ENCODE data around the gene KRTAP10-8. TPM values are rescaled to one million over a fixed set of nuclear protein-coding genes. Genes with fewer than 3 reads are reported as not detected.
"Not testable (repeated sequence)": the region's sequence is repeated elsewhere in the genome, so short reads cannot be mapped to it uniquely, and the experiment has no call there.

The KRTAP10-8 gene
- polyA plus RNA-seq, 4 donors: not detected

GRCh38 chr21:44598061-44598460 is 13.8 kb upstream of the KRTAP10-8 start:
- no peak for DNase-seq (ENCODE audit: low read depth in 4 of 4, low spot score in 3 of 4)

GRCh38 chr21:44599264-44600029 is 12.4 kb upstream of the KRTAP10-8 start:
- DNase-seq (ENCODE audit: low read depth in 4 of 4, low spot score in 3 of 4): no peak

GRCh38 chr21:44600118-44600978 is 11.5 kb upstream of the KRTAP10-8 start, which contains the start of gene KRTAP10-7:
Gene KRTAP10-7, plus strand, starts transcription at chr21:44600597. Its CDS starts 25 bp downstream, at chr21:44600622.
- not testable (repeated sequence) for DNase-seq (ENCODE audit: low read depth in 4 of 4, low spot score in 3 of 4)

GRCh38 chr21:44601091-44601490 is 10.8 kb upstream of the KRTAP10-8 start:
- DNase-seq (ENCODE audit: low read depth in 4 of 4, low spot score in 3 of 4): not testable (repeated sequence)

GRCh38 chr21:44601596-44602462 is 10.1 kb upstream of the KRTAP10-8 start:
- no peak for DNase-seq (ENCODE audit: low read depth in 4 of 4, low spot score in 3 of 4)

GRCh38 chr21:44602463-44602850 is 9.4 kb upstream of the KRTAP10-8 start:
- DNase-seq (ENCODE audit: low read depth in 4 of 4, low spot score in 3 of 4): no peak

GRCh38 chr21:44603109-44603875 is 8.6 kb upstream of the KRTAP10-8 start:
- no peak for DNase-seq (ENCODE audit: low read depth in 4 of 4, low spot score in 3 of 4)

GRCh38 chr21:44603911-44604310 is 8.0 kb upstream of the KRTAP10-8 start:
- no peak for DNase-seq (ENCODE audit: low read depth in 4 of 4, low spot score in 3 of 4)

- no peak for DNase-seq (ENCODE audit: low read depth in 4 of 4, low spot score in 3 of 4)
Observed at GRCh38 chr21:44606495-44606894, 5.4 kb upstream of the KRTAP10-8 start.

- no peak for DNase-seq (ENCODE audit: low read depth in 4 of 4, low spot score in 3 of 4)
Observed at GRCh38 chr21:44609193-44609592, 2.7 kb upstream of the KRTAP10-8 start.

- not testable (repeated sequence) for DNase-seq (ENCODE audit: low read depth in 4 of 4, low spot score in 3 of 4)
Observed at GRCh38 chr21:44610157-44610843, 1.6 kb upstream of the KRTAP10-8 start.

GRCh38 chr21:44611551-44611950 is 328 bp upstream of the KRTAP10-8 start:
- no peak for DNase-seq (ENCODE audit: low read depth in 4 of 4, low spot score in 3 of 4)

GRCh38 chr21:44612669-44613229 is 870 bp downstream of the KRTAP10-8 start:
- DNase-seq (ENCODE audit: low read depth in 4 of 4, low spot score in 3 of 4): no peak

GRCh38 chr21:44613386-44614155 is 1.7 kb downstream of the KRTAP10-8 start:
- no peak for DNase-seq (ENCODE audit: low read depth in 4 of 4, low spot score in 3 of 4)

GRCh38 chr21:44614161-44614631 is 2.3 kb downstream of the KRTAP10-8 start:
- no peak for DNase-seq (ENCODE audit: low read depth in 4 of 4, low spot score in 3 of 4)

GRCh38 chr21:44614961-44615391 is 3.1 kb downstream of the KRTAP10-8 start:
- DNase-seq (ENCODE audit: low read depth in 4 of 4, low spot score in 3 of 4): no peak

GRCh38 chr21:44615466-44615865 is 3.6 kb downstream of the KRTAP10-8 start:
- DNase-seq (ENCODE audit: low read depth in 4 of 4, low spot score in 3 of 4): no peak

Measured in left renal pelvis (tissue), 4 donors.